ENCODE results near the gene SLC25A45. TPM values are rescaled to one million over a fixed set of nuclear protein-coding genes. Genes with fewer than 3 reads are reported as not detected.

The SLC25A45 gene
- total and polyA plus RNA-seq, 12 donors, result 3.1 to 12.2 (median 8.3) TPM

- peak in 7 of 8 donors; percentile 18 to 59 (median 41) for ATAC-seq
- Histone ChIP-seq H3K27ac (peak overlapping the region; percentile 59 to 85 (median 78)), H3K4me3 (no peak overlapping the region), H3K36me3 (peaks cover 0 to 95% (median 57%) of the 10 kb centered on the region in 9 donors), H3K9me3 (no peaks in the 10 kb centered on the region), H3K27me3 (no peaks in the 10 kb centered on the region), H3K4me1 (peaks cover 6 to 25% (median 16%) of the 10 kb centered on the region in 9 donors)
- intact Hi-C loops (cut with DNase I), result no loop called here
- WGBS, 2 donors, result 69% methylated on average over 12 of the region's 12 CpGs
- DNase-seq, result no peak
- TF ChIP-seq, protein P1, sequence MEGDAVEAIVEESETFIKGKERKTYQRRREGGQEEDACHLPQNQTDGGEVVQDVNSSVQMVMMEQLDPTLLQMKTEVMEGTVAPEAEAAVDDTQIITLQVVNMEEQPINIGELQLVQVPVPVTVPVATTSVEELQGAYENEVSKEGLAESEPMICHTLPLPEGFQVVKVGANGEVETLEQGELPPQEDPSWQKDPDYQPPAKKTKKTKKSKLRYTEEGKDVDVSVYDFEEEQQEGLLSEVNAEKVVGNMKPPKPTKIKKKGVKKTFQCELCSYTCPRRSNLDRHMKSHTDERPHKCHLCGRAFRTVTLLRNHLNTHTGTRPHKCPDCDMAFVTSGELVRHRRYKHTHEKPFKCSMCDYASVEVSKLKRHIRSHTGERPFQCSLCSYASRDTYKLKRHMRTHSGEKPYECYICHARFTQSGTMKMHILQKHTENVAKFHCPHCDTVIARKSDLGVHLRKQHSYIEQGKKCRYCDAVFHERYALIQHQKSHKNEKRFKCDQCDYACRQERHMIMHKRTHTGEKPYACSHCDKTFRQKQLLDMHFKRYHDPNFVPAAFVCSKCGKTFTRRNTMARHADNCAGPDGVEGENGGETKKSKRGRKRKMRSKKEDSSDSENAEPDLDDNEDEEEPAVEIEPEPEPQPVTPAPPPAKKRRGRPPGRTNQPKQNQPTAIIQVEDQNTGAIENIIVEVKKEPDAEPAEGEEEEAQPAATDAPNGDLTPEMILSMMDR (IDR thresholded peaks at IDR 0.05), result no peak
Measured at GRCh38 chr11:65403607-65404121, 21.2 kb upstream of the SLC25A45 start.

- Histone ChIP-seq H3K4me1 (peaks cover 6 to 25% (median 16%) of the 10 kb centered on the region in 9 donors), H3K36me3 (peaks cover 0 to 95% (median 60%) of the 10 kb centered on the region in 9 donors), H3K27me3 (no peaks in the 10 kb centered on the region), H3K4me3 (no peak overlapping the region), H3K27ac (peak overlapping the region in 4 of 10 donors; percentile 76 to 83 (median 79)), H3K9me3 (no peaks in the 10 kb centered on the region)
- ATAC-seq (no peak), DNase-seq (no peak)
- TF ChIP-seq, protein P1 (IDR thresholded peaks at IDR 0.05), result no peak
- 84 to 91% methylated on average over 2 of the region's 2 CpGs for WGBS, 2 donors
- intact Hi-C loops (cut with DNase I), result no loop called here
Measured at GRCh38 chr11:65402790-65403189, 20.3 kb upstream of the SLC25A45 start.

- intact Hi-C loops (cut with DNase I), result no loop called here
- H3K36me3 ChIP-seq, result peaks cover 0 to 95% (median 62%) of the 10 kb centered on the region in 9 donors
- no peak for ATAC-seq
Measured at GRCh38 chr11:65401803-65402248, 19.4 kb upstream of the SLC25A45 start.

DNA sequence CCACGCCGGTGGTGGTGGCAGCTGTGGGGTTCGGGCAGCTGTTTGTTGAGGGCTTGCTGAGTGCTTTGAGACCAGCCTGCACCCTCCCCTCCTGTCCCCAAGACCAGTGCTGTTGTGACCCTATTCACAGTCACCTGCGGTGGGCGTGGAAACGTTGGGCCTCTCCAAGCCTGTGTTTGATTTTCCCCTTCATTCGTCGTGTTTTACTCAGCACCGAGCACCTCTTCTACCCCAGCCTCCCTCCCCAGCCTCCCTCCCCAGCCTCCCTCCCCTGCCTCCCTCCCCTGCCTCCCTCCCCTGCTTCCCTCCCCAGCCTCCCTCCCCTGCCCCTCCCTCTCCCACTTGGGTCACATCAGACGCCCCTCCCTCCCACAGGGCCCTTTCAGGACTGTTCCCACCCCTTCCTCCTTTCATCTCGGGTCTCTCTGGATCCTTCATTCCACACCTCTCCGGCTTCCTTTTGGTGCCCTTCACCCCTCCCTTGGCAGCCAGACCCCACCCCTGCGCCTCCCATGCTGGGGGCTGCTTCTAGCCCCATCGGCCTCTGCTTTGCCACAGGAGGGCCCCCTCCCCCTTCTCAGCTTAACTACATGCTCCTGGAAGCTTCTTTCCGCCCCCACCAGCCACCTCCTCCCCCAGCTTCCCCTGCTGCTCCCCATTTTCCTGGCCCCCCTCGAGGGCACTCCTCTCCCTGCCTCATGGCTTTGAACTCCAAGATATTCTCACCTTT lies 18.8 kb upstream of the SLC25A45 start:
- Histone ChIP-seq H3K4me1 (peaks cover 6 to 25% (median 16%) of the 10 kb centered on the region in 9 donors), H3K36me3 (peaks cover 0 to 95% (median 57%) of the 10 kb centered on the region in 9 donors), H3K27me3 (no peaks in the 10 kb centered on the region), H3K9me3 (no peaks in the 10 kb centered on the region), H3K27ac (no peak overlapping the region), H3K4me3 (no peak overlapping the region)
- TF ChIP-seq, protein P1 (IDR thresholded peaks at IDR 0.05), result no peak
- intact Hi-C loops (cut with DNase I), result no loop called here
- DNase-seq (no peak), ATAC-seq (no peak)
- 80 to 86% methylated on average over 16 of the region's 16 CpGs for WGBS, 2 donors

More at GRCh38 chr11:65401803-65402248, 19.4 kb upstream of the SLC25A45 start:
- Histone ChIP-seq H3K27ac (peak overlapping the region in 1 of 10 donors; percentile 0), H3K9me3 (no peaks in the 10 kb centered on the region), H3K4me3 (no peak overlapping the region), H3K27me3 (no peaks in the 10 kb centered on the region), H3K4me1 (peaks cover 6 to 25% (median 16%) of the 10 kb centered on the region in 9 donors)
- no peak for DNase-seq
- 93% methylated on average over 10 of the region's 10 CpGs for WGBS, 2 donors
- TF ChIP-seq, protein P1 (IDR thresholded peaks at IDR 0.05), result no peak

Measured in heart right ventricle (tissue), 16 donors.